PC-9 (cell line): ENCODE data around the gene MASP2.

Experiments used
- EZH2 ChIP-seq: fragments of 200-600 bp; sonication (generic); IDR thresholded peaks from 2 replicates; pipeline ENCODE4 v1.8.0; 2017; ENCODE audit warnings: antibody characterized with exemption, low read depth
- TF ChIP-seq, protein P1 (sequence below): fragments of 200-600 bp; sonication (generic); conservative IDR thresholded peaks from 2 replicates; pipeline ENCODE4 v1.6.1; 2017; ENCODE audit warnings: mixed run types, antibody characterized with exemption, mild to moderate bottlenecking, moderate library complexity

DNA sequence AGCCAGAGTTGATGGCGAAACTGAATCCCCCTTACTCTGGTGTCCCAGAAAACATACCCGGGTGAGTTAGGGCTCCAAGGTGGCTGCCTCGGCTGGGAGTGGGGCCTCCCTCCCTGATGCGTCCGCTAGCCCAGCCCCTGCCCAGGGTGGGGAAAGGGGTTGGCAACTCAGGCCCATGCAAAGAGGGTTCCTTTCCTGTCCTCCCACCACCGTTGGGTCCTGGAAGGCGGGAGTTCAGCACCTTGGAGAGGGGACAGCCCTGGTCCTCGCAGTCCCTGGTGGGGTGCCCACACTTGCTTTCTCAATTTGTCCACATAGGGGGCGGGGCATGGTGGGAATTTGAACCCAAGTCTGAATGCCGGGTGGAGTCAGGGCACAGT lies 6.7 kb upstream of the MASP2 start:
- TF ChIP-seq, protein P1, sequence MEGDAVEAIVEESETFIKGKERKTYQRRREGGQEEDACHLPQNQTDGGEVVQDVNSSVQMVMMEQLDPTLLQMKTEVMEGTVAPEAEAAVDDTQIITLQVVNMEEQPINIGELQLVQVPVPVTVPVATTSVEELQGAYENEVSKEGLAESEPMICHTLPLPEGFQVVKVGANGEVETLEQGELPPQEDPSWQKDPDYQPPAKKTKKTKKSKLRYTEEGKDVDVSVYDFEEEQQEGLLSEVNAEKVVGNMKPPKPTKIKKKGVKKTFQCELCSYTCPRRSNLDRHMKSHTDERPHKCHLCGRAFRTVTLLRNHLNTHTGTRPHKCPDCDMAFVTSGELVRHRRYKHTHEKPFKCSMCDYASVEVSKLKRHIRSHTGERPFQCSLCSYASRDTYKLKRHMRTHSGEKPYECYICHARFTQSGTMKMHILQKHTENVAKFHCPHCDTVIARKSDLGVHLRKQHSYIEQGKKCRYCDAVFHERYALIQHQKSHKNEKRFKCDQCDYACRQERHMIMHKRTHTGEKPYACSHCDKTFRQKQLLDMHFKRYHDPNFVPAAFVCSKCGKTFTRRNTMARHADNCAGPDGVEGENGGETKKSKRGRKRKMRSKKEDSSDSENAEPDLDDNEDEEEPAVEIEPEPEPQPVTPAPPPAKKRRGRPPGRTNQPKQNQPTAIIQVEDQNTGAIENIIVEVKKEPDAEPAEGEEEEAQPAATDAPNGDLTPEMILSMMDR: no peak
- no peak for TF ChIP-seq EZH2
